HG02885 (cell line): ENCODE results near the gene GPRC6A.
"Not testable (repeated sequence)": the region's sequence is repeated elsewhere in the genome, so short reads cannot be mapped to it uniquely, and the experiment has no call there.

Source experiments
- ATAC-seq: cut with Tn5 transposase; IDR thresholded peaks from one replicate; pipeline ENCODE4 v1.9.1; 2021; ENCODE audit warnings: mild to moderate bottlenecking; ENCODE audit not compliant: unreplicated experiment, poor library complexity

The GPRC6A gene, protein sequence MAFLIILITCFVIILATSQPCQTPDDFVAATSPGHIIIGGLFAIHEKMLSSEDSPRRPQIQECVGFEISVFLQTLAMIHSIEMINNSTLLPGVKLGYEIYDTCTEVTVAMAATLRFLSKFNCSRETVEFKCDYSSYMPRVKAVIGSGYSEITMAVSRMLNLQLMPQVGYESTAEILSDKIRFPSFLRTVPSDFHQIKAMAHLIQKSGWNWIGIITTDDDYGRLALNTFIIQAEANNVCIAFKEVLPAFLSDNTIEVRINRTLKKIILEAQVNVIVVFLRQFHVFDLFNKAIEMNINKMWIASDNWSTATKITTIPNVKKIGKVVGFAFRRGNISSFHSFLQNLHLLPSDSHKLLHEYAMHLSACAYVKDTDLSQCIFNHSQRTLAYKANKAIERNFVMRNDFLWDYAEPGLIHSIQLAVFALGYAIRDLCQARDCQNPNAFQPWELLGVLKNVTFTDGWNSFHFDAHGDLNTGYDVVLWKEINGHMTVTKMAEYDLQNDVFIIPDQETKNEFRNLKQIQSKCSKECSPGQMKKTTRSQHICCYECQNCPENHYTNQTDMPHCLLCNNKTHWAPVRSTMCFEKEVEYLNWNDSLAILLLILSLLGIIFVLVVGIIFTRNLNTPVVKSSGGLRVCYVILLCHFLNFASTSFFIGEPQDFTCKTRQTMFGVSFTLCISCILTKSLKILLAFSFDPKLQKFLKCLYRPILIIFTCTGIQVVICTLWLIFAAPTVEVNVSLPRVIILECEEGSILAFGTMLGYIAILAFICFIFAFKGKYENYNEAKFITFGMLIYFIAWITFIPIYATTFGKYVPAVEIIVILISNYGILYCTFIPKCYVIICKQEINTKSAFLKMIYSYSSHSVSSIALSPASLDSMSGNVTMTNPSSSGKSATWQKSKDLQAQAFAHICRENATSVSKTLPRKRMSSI

DNA sequence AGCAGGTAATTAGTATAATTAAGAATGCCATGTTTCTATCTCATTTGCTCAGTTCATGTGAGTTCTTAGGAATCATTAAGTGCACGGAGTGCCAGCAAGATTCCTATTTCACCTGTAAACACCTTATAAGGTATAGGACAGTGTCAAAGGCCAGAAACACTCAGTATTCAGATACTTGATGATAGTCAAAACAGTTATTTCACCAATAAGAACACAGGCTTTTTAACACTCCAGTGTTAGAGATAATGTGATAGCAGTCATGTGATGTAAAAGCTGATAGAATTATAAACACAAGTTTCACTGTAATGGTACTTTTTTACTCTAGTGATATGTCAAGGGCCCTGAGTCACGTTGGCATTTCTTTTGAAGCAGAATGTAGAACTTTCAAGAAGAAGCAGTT is at the start of gene GPRC6A:
GPRC6A (minus strand) TSS at position 101 of the 400 bp plus-strand sequence; CDS start at position 31, 70 bp downstream.
- no peak for ATAC-seq

DNA sequence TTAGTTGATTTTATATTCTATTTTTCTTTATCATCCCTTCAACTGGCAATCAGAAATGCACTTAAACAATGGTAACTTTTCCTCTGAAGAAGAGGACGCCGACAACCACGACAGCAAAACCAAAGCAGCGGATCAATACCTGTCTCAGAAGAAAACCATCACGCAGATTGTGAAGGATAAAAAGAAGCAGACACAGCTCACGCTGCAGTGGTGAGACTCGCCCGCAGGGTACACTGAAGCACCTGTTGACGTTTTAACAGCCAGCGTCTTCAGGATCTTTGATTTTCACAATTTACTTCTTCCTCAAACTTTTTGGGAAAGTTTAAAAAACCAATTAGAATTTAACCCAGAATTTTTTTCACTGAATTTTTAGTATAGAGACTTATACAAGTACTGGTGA is 48.9 kb upstream of the GPRC6A start:
- no peak for ATAC-seq

DNA sequence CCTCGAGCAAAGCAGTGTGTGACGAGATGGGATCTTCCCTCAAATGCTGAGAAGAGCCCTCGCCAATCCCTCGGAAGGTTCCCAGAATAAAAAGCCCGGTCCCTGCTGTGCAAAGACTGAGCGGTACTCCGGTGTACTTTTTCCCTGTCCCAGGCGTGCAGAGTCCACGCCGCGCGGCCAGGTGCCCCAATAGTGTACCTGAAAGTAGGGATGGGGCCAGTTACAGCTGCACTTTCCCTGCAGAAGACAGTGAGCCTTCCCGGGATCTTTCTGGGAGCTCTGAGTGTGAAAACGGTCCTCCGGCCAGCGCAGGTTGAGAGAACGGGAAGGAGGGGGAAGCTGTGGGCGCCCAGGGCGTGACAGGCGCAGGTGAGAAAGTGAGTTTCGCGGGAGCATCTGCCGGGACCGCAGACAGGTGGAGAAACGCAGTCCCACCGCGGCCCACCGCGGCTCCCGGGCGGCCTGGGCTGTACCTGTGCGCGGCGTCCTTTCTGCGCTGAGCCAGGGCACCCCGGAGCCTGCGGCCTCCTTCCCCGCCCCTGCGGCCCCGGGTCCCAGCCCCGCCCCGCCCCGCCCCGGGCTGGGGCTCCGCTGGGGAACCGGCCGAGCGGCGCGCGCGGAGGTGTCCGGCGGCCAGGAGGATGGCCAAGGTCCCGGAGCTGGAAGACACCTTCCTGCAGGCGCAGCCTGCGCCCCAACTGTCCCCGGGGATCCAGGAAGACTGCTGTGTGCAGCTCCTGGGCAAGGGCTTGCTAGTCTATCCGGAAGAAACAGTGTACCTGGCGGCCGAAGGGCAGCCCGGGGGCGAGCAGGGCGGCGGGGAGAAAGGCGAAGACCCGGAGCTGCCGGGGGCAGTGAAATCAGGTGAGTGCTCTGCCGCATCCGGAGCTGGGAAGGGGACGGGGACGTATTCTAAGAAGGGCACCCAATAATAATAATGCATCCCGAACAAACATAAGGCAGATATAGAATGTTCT is 48.0 kb upstream of the GPRC6A start, which contains the start of gene RFX6:
RFX6 (plus strand) TSS at position 608 of the 977 bp plus-strand sequence; CDS start at position 642, 34 bp downstream.
- no peak for ATAC-seq

DNA sequence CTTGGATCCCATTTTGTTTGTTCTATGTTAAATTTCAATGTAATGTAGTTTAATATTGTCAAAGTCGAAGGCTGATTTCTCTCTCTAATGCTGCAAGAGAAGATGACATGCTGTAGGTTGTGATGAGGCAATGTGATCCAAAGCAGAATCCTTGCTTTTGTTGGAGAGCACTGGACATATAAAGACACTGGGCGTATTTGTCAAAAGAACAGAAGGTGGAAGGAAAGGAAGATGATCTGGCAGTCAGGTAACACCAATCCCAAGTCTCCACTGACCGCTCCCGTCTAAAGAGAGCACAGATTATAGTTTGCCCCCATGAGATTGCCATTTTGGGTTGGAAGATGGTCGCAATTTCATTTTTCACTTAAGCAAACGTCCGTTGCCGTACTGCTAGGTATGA is 47.2 kb upstream of the GPRC6A start:
- no peak for ATAC-seq

DNA sequence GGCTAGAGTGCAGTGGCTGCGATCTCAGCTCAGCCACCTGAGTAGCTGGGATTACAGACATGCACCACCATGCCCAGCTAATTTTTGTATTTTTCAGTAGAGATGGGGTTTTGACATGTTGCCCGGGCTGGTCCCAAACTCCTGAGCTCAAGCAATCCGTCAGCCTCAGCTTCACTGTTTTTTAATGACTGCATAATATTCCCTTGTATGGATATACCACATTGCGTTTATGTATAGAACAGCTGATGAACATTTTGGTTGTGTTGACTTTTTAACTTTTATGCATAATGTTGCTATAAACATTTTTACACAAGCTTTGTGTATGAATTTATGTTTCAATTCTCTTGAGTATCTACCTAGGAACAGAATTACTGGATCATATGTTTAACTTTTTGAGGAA is 43.9 kb upstream of the GPRC6A start:
- no peak for ATAC-seq

DNA sequence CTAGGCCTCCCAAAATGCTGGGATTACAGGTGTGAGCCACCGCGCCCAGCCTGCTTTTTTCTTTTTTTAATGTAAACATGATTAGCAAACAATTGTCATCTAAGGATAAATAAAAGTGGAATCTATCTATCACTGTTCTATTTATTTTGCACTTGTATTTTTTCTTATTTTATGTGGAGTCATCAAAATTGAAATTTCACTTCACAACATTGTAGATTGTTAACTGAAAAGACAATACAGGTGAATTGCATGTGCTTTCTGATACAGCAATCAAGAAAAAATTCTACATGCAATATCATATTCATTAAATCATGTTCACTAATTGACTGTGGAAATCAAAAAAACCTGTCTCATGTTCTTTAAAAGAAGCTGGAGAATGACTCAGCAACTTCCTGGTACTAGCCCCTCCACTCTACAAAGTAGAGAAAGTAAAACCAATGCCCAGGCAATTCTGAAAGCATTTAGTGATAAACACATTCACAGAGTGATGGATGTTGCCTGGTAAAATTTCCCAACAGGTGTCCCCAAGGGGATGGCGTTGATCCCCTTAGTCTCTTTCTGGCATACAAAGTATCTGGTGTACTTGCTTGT is 37.5 kb upstream of the GPRC6A start:
- ATAC-seq, result peak; percentile 56

DNA sequence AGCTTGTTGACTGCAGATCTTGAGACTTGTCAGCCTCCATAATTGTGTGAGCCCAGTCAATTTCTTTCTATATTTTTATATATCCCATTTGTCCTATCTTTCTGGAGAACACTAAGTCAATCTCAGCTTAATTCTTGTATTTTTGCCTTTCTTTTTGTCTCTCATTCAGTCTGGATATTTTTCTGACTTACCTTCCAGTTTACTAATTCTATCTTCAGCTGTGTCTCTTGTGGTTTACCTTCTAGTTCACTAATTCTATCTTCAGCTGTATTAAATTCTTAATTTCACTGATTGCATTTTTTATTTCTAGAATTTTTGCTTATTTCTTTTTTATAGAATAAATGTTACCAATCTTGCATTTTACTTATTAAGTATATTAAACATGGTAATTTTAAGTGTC is 30.4 kb upstream of the GPRC6A start:
- no peak for ATAC-seq

DNA sequence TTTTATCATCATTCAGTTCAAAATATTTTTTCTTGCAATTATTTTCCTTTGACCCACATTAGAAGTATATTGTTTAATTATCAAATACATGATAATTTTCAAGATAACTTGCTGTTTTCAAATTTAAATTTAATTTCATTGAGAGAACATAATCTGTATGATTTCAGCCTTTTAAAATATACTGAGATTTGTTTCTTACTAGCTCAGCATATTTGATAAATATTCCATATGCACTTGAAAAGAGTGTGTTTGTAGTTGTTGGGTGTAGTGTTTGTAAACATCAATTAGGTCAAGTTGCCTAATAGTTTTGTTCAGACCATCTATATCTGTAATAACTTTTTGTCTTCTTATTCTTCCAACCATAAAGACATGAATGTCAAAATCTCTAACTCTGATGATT is 29.2 kb upstream of the GPRC6A start:
- ATAC-seq, result no peak

DNA sequence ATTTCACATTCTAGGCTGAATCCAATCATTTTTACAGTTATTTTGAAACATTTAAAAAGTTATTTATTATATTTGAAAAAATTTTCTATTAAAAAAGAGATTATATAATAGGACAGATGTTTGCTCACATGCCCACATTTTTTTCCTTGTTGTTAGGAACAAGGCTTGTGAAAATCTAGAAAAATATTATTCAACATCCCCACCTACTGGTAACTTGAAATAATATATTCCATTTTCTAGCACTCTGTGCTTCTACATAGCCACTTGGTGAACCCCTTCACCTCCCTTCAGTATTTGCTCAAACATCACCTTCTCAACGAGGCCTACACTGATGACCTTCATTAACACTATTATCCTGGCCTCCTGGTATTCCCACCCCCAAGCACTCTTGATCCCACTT is 18.3 kb upstream of the GPRC6A start:
- peak; percentile 73 for ATAC-seq

DNA sequence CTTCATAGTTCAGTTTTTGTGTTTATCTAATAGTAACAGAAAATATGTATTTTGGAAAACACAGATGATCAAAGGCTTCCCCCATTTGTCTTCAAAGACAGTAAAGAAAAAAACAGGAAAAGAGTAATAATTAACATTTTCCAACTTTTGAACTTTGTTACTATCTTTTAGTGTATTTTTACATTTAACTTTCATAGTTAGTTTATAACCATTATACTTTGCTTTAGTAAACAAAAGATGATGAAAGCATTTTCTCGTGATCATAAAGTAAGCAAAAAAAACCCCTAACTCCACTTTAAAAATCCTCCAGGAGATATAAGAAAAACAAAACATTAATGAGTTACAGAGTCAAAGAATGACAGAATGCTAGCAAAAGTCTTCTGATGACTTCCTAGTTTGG is 13.6 kb upstream of the GPRC6A start:
- ATAC-seq, result no peak

DNA sequence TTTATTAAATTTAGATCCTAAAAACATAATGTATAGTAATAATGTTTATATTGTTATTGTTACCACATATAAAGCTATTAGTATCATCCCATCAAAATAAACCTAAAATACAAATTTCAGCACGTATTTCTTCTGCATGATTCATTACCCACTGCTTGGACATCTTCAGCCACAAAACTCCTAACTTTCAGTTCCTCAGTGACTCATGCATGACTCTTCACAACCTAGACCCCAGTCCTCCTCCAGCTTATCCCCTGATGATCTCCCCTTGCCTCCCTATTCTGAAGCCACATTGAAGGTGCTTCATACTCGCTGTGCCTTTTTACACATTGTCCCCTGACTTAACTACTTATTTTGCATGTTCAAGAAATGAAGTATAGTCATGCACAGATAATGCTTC is 11.2 kb upstream of the GPRC6A start:
- no peak for ATAC-seq

DNA sequence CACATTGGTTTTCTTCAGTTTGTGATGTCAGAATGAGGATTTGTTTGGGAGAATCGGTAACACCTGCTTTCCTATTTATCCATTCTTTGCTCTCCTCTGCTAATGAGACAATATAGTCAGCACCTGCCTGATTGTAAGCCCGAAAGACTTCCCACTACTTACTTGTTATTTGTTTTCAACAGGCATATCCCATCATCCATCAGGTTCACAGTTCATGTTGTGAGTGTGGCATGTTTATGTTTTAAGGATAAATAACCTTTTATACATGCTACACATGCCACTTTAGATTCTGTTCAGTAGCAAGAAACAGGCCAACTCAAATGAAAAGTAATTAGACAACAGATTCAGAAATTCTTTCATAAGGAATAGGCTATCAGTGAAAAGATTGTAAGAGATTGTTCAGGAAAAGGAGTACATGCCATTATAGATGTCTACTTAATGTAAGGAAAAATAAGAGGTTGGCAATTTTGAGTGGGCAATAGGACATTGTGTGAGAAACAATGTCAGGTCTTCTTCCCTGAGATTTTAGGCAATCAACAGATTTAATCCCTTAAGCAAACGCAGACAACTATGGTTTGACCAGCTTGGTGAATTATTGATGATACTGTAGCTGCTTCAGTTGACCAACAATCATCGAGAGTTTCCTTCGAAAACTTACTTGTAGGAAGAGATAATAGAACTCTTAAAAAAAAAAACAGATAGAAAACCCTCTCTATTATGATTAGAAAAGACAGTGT is 7.9 kb upstream of the GPRC6A start:
- ATAC-seq, result no peak

DNA sequence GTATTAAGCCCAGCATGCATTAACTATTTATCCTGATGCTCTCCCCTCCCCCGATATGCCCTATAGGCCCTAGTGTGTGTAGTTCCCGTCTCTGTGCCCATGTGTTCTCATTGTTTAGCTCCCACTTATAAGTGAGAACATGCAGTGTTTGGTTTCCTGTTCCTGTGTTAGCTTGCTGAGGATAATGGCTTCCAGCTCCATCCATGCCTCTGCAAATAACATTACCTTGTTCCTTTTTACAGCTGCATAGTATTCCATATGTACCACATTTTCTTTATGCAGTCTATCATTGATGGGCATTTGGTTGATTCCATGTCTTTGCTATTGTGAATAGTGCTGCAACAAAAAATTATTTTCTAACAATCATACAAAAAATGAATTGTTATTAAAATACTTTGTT is 5.6 kb upstream of the GPRC6A start:
- not testable (repeated sequence) for ATAC-seq

DNA sequence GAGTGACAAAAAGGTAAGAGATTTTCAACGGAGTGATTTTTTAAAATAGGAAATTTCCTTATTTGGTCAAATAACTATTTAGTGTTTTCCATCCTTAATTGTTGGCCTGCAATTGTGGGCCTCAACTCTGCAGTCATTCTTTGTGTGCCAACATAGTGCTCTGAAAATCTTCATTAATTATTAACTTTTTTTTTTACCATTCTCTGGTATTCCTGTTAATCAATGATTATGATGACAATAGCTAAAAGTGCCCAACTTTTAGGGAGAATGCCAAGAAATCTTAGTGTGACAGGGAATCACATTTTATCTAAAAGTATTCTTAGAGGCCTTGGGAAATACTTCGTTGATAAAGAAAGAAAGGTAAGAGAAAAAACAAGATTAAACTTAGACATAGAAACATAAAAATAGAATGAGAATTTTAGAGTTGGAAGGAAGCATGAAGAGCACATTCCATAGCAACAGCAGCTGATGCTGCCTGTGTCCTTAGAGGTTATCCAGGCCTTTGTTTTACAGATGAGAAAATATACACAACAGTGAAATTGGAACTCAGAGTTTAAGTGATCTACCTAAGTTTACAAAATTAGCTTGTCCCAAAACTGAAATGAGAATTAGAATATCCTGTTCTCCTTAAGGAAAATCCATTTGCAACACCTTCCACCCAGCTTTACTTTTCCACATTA is 1.2 kb downstream of the GPRC6A start:
- ATAC-seq, result no peak

DNA sequence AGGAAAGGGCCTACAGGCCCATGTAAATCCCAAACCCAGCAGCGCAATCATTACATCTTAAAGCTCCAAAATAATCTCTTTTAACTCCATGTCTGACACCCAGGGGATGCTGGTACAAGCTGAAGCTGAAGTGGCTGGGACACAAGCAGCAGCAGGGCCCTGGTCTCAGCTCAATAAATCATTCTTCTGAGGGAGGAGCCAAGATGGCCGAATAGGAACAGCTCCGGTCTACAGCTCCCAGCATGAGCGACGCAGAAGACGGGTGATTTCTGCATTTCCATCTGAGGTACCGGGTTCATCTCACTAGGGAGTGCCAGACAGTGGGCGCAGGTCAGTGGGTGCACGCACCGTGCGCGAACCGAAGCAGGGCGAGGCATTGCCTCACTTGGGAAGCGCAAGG is 12.5 kb downstream of the GPRC6A start:
- ATAC-seq, result not testable (repeated sequence)

DNA sequence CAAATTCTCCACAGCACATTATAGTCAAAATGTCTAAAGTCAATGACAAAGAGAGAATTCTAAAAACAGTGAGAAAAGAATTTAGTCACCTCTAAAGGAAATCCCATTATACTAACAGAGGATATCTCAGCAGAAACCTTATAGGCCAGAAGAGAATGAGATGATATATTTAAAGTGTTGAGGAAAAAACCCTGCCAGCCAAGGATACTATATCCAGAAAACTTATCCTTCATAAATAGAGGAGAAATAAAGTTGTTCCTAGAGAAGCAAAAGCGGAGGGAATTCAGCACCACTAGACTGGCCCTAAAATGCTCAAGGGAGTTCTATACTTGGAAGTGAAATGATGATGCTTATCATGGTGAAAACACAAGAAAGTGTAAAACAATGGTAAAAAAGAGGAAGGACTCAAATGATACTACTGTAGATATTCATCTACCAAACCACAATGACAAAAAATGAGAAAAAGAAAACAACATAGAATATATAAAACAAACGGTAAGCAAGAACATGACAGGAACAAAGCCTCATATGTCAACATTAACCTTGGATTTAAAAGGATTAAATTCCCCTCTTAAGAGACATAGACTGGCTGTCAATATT is 16.7 kb downstream of the GPRC6A start:
- ATAC-seq, result no peak

DNA sequence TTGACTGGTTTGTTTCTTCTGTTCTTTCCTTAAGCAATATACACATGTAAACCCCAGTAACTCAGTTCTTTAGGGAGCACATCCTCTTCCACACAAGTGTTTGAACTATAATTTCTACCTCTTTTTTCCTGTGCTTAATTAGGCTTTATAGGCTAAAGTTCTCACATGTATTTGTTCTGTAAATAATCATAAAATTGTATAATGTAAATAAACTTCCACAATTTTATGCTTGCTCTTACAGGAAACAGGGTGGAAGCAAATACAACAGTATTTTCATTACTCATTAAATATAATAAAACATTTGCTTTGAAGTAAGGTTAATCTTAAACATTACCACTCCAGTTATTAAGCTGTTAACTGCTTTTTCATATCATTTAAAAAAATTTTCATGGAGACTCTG is 26.9 kb downstream of the GPRC6A start:
- ATAC-seq, result no peak

DNA sequence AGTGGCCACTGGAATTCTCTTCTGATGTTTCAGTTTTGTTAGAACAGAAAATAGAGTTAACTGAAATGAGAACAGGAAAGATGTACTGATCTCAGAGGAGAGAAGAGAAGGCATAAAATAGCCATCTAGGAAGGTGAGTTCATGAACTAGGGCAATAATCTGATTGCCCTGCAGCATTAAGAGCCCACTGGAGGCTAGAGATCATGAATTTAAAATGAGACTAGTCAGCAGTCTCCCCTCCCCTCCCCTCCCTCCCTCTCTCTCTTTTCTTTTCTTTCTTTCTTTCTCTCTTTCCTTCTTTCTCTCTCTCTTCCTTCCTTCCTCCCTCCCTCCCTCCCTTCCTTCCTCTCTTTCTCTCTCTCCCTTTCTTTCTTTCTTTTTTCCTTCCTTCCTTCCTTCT is 28.9 kb downstream of the GPRC6A start:
- no peak for ATAC-seq
